ENCODE results near the gene RNF8. TPM values are rescaled to one million over a fixed set of nuclear protein-coding genes. Genes with fewer than 3 reads are reported as not detected.

The RNF8 gene
- total RNA-seq, 1 experiment from 2014 or later: 35.9 TPM

GRCh38 chr6:37441651-37442050 lies 87.9 kb downstream of the RNF8 start (continued):
- TF ChIP-seq, protein P1, sequence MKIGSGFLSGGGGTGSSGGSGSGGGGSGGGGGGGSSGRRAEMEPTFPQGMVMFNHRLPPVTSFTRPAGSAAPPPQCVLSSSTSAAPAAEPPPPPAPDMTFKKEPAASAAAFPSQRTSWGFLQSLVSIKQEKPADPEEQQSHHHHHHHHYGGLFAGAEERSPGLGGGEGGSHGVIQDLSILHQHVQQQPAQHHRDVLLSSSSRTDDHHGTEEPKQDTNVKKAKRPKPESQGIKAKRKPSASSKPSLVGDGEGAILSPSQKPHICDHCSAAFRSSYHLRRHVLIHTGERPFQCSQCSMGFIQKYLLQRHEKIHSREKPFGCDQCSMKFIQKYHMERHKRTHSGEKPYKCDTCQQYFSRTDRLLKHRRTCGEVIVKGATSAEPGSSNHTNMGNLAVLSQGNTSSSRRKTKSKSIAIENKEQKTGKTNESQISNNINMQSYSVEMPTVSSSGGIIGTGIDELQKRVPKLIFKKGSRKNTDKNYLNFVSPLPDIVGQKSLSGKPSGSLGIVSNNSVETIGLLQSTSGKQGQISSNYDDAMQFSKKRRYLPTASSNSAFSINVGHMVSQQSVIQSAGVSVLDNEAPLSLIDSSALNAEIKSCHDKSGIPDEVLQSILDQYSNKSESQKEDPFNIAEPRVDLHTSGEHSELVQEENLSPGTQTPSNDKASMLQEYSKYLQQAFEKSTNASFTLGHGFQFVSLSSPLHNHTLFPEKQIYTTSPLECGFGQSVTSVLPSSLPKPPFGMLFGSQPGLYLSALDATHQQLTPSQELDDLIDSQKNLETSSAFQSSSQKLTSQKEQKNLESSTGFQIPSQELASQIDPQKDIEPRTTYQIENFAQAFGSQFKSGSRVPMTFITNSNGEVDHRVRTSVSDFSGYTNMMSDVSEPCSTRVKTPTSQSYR (CRISPR knock-in tag; IDR thresholded peaks at IDR 0.05): no peak
- TF ChIP-seq SMAD4 (CRISPR knock-in tag; IDR thresholded peaks at IDR 0.05): no peak
- TF ChIP-seq HMGA2 (CRISPR knock-in tag; IDR thresholded peaks at IDR 0.05): no peak
- no peak for TF ChIP-seq JUN (CRISPR knock-in tag; IDR thresholded peaks at IDR 0.05)
- TF ChIP-seq, protein P2, sequence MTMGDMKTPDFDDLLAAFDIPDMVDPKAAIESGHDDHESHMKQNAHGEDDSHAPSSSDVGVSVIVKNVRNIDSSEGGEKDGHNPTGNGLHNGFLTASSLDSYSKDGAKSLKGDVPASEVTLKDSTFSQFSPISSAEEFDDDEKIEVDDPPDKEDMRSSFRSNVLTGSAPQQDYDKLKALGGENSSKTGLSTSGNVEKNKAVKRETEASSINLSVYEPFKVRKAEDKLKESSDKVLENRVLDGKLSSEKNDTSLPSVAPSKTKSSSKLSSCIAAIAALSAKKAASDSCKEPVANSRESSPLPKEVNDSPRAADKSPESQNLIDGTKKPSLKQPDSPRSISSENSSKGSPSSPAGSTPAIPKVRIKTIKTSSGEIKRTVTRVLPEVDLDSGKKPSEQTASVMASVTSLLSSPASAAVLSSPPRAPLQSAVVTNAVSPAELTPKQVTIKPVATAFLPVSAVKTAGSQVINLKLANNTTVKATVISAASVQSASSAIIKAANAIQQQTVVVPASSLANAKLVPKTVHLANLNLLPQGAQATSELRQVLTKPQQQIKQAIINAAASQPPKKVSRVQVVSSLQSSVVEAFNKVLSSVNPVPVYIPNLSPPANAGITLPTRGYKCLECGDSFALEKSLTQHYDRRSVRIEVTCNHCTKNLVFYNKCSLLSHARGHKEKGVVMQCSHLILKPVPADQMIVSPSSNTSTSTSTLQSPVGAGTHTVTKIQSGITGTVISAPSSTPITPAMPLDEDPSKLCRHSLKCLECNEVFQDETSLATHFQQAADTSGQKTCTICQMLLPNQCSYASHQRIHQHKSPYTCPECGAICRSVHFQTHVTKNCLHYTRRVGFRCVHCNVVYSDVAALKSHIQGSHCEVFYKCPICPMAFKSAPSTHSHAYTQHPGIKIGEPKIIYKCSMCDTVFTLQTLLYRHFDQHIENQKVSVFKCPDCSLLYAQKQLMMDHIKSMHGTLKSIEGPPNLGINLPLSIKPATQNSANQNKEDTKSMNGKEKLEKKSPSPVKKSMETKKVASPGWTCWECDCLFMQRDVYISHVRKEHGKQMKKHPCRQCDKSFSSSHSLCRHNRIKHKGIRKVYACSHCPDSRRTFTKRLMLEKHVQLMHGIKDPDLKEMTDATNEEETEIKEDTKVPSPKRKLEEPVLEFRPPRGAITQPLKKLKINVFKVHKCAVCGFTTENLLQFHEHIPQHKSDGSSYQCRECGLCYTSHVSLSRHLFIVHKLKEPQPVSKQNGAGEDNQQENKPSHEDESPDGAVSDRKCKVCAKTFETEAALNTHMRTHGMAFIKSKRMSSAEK (CRISPR knock-in tag; IDR thresholded peaks at IDR 0.05; ENCODE audit: borderline replicate concordance): no peak
- TF ChIP-seq SOX15 (CRISPR knock-in tag; IDR thresholded peaks at IDR 0.05): no peak
- TF ChIP-seq CBFB (CRISPR knock-in tag; IDR thresholded peaks at IDR 0.05; ENCODE audit: low read depth): no peak
- TF ChIP-seq, protein P3, sequence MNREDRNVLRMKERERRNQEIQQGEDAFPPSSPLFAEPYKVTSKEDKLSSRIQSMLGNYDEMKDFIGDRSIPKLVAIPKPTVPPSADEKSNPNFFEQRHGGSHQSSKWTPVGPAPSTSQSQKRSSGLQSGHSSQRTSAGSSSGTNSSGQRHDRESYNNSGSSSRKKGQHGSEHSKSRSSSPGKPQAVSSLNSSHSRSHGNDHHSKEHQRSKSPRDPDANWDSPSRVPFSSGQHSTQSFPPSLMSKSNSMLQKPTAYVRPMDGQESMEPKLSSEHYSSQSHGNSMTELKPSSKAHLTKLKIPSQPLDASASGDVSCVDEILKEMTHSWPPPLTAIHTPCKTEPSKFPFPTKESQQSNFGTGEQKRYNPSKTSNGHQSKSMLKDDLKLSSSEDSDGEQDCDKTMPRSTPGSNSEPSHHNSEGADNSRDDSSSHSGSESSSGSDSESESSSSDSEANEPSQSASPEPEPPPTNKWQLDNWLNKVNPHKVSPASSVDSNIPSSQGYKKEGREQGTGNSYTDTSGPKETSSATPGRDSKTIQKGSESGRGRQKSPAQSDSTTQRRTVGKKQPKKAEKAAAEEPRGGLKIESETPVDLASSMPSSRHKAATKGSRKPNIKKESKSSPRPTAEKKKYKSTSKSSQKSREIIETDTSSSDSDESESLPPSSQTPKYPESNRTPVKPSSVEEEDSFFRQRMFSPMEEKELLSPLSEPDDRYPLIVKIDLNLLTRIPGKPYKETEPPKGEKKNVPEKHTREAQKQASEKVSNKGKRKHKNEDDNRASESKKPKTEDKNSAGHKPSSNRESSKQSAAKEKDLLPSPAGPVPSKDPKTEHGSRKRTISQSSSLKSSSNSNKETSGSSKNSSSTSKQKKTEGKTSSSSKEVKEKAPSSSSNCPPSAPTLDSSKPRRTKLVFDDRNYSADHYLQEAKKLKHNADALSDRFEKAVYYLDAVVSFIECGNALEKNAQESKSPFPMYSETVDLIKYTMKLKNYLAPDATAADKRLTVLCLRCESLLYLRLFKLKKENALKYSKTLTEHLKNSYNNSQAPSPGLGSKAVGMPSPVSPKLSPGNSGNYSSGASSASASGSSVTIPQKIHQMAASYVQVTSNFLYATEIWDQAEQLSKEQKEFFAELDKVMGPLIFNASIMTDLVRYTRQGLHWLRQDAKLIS (CRISPR knock-in tag; IDR thresholded peaks at IDR 0.05; ENCODE audit: borderline replicate concordance): no peak
- no peak for TF ChIP-seq ZBTB43 (CRISPR knock-in tag; IDR thresholded peaks at IDR 0.05)
- no peak for TF ChIP-seq ZNF671 (CRISPR knock-in tag; IDR thresholded peaks at IDR 0.05)
- no peak for TF ChIP-seq ARID4B (CRISPR knock-in tag; IDR thresholded peaks at IDR 0.05; ENCODE audit: borderline replicate concordance)
- TF ChIP-seq ZSCAN18 (CRISPR knock-in tag; IDR thresholded peaks at IDR 0.05): no peak

Measured in WTC11 (cell line).